ENCODE data around the gene EPHA8. TPM values are rescaled to one million over a fixed set of nuclear protein-coding genes. Genes with fewer than 3 reads are reported as not detected.
A peak's percentile ranks its signal among the peaks of the same experiment; 100 is the strongest.

Gene EPHA8
- total RNA-seq, 1 donor from 2014 or later = not detected

DNA sequence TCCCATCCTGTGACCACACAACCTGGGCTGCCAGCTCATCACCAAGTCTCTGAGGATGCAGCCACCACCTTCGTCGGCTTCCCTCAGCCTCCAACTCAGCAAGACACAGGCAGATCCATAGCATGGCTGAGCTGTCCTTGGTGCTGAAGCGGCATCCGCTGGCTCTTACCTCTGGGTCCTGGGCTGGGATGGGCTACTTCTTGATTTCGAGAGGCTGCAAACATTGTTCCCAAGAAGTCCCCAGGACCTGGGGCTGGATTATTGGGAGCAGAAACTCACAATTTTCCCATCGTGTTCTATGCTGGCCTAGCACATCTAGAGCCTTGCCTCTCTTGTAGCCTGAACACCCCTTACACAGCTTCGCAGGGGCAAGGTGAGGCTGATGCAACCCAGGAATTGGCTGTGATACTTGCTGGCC lies 48.2 kb downstream of the EPHA8 start:
- Mint-ChIP-seq H3K4me1 (no peaks in the 10 kb centered on the region), H3K27ac (ENCODE audit: unreplicated experiment) (no peak overlapping the region), H3K9me3 (no peaks in the 10 kb centered on the region), H3K36me3 (ENCODE audit: low read depth) (no peaks in the 10 kb centered on the region), H3K27me3 (ENCODE audit: low read depth) (peaks cover 97% of the 10 kb centered on the region), H3K4me3 (no peak overlapping the region)
- DNase-seq (ENCODE audit: low read depth, low spot score) = peak; percentile 86
- TF ChIP-seq, protein P1, sequence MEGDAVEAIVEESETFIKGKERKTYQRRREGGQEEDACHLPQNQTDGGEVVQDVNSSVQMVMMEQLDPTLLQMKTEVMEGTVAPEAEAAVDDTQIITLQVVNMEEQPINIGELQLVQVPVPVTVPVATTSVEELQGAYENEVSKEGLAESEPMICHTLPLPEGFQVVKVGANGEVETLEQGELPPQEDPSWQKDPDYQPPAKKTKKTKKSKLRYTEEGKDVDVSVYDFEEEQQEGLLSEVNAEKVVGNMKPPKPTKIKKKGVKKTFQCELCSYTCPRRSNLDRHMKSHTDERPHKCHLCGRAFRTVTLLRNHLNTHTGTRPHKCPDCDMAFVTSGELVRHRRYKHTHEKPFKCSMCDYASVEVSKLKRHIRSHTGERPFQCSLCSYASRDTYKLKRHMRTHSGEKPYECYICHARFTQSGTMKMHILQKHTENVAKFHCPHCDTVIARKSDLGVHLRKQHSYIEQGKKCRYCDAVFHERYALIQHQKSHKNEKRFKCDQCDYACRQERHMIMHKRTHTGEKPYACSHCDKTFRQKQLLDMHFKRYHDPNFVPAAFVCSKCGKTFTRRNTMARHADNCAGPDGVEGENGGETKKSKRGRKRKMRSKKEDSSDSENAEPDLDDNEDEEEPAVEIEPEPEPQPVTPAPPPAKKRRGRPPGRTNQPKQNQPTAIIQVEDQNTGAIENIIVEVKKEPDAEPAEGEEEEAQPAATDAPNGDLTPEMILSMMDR (conservative IDR thresholded peaks at IDR 0.05) = no peak

DNA sequence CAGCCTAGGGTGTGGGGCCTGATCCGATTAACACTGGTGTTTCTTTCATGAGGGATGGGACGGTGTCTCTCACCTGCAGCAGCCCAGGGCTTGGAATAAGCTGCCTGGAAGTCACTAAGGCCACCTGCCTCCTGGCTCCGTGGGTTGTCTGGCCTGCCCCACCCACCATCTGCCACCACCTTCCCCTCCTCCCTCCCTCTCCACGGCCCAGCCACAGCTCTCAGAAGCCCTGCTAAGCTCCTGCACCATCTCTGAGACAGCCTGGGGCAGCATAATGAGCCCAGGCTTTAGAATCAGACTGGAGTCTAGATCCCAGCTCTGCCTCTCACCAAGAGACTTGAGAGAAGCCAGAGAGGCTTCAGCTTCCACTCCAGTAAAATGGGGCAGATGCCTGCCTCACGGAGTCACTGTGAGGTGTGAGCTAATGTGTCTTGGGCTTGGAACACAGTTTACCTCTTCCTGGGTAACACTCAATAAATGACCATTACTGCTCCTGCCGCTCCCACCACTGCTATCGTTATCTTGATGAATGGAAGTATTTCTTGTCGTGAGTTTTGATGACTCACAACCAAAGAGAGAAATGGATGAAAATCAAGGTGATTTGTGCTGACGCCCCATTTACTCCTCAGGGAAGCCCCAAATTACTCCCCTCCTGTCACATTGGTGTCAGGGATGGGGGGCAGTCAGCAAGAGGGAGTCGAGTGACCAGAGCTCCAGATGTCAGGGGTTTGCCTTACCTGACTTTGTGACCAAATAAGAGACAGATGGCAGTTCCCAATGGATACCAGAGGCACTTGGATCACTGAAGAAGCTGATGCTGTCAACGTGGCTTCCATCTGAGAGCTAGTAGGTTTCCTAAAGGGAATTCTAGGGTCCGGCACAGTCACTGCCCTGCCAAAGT lies 49.6 kb downstream of the EPHA8 start:
- Mint-ChIP-seq H3K9me3 (no peaks in the 10 kb centered on the region), H3K4me3 (no peak overlapping the region), H3K27me3 (ENCODE audit: low read depth) (peaks cover 97% of the 10 kb centered on the region), H3K36me3 (ENCODE audit: low read depth) (no peaks in the 10 kb centered on the region), H3K27ac (ENCODE audit: unreplicated experiment) (no peak overlapping the region), H3K4me1 (no peaks in the 10 kb centered on the region)
- TF ChIP-seq, protein P1 (conservative IDR thresholded peaks at IDR 0.05) = no peak
- no peak for DNase-seq (ENCODE audit: low read depth, low spot score)

DNA sequence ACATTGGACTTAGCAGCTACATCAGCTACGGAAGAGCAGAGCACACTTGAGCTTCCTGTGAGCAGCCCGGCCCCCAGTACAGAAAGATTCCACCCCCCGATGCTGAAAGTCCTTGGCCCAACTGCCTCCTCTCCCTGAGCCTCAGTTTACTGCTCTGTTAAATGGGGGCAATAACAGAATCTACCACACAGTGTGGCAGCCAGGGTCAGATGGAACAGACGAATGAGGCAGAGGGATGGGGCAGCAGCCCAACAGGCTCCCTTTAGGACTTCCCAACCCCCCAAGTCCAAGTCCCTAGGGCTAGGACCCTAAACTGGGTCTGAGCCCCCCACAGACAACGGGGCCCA lies 50.3 kb downstream of the EPHA8 start:
- Mint-ChIP-seq H3K27me3 (ENCODE audit: low read depth) (peaks cover 95% of the 10 kb centered on the region), H3K4me1 (no peaks in the 10 kb centered on the region), H3K4me3 (no peak overlapping the region), H3K9me3 (no peaks in the 10 kb centered on the region), H3K36me3 (ENCODE audit: low read depth) (no peaks in the 10 kb centered on the region), H3K27ac (ENCODE audit: unreplicated experiment) (no peak overlapping the region)
- TF ChIP-seq, protein P1 (conservative IDR thresholded peaks at IDR 0.05) = no peak
- DNase-seq (ENCODE audit: low read depth, low spot score) = no peak

DNA sequence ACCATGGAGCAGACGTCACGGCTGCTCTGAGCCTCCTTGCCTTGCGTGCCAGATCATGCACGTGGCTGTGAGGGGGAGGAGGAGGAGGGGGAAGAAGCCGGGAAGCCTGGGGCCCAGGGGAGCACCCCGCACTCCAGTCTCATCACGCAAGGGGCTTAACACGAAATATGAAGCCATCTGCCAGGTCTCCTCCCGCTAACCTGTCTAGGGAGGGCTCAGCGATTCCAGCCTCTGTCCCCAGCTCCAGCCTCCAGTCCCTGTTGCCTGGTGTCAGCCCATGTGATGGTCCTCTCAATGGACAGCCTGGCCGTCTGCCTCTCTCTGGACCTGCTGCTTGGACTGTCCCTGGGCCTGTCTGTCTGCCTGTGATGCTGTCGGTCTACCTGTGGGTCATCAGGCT lies 50.7 kb downstream of the EPHA8 start:
- DNase-seq (ENCODE audit: low read depth, low spot score) = no peak
- H3K36me3 Mint-ChIP-seq (ENCODE audit: low read depth) = no peaks in the 10 kb centered on the region
- TF ChIP-seq, protein P1 (conservative IDR thresholded peaks at IDR 0.05) = no peak
- no peak overlapping the region for H3K4me3 Mint-ChIP-seq
- peaks cover 95% of the 10 kb centered on the region for H3K27me3 Mint-ChIP-seq (ENCODE audit: low read depth)
- no peaks in the 10 kb centered on the region for H3K4me1 Mint-ChIP-seq
- no peaks in the 10 kb centered on the region for H3K9me3 Mint-ChIP-seq
- no peak overlapping the region for H3K27ac Mint-ChIP-seq (ENCODE audit: unreplicated experiment)

DNA sequence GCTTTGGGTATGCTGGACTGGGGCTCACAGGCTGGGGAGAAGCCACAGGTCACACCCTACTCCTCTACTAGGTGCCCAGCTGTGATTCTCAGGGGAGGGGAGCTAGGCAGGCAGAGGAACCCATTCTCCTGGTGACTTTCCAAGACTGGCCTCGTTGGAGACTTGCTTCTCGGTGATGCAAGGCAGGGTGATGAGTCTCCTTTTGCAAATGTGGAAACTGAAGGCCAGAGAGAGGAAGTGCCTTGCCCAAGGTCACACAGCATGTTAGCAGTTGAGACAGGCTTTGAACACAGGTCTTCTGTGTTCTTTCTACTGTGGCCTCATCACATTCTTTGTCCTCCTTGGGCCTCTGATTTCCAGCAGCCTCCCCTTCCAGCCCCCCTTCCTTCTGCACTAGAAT lies 52.6 kb downstream of the EPHA8 start:
- H3K9me3 Mint-ChIP-seq = no peaks in the 10 kb centered on the region
- TF ChIP-seq, protein P1 (conservative IDR thresholded peaks at IDR 0.05) = no peak
- DNase-seq (ENCODE audit: low read depth, low spot score) = no peak
- H3K4me3 Mint-ChIP-seq = no peak overlapping the region
- no peaks in the 10 kb centered on the region for H3K36me3 Mint-ChIP-seq (ENCODE audit: low read depth)
- no peaks in the 10 kb centered on the region for H3K4me1 Mint-ChIP-seq
- no peak overlapping the region for H3K27ac Mint-ChIP-seq (ENCODE audit: unreplicated experiment)
- H3K27me3 Mint-ChIP-seq (ENCODE audit: low read depth) = peaks cover 89% of the 10 kb centered on the region

All from neural crest cell (in vitro differentiated cells).